GF-D8 (cell line): ENCODE measurements around the gene C1QL4.
"Not testable (repeated sequence)": the region's sequence is repeated elsewhere in the genome, so short reads cannot be mapped to it uniquely, and the experiment has no call there.

Experiments
- DNase-seq: peaks from one replicate; lab custom pipeline; 2025; lab: John Stamatoyannopoulos, UW

The C1QL4 gene

GRCh38 chr12:49336645-49337584 lies at the start of gene C1QL4:
Gene C1QL4 (minus strand): TSS chr12:49337188. CDS start chr12:49336477, 711 bp downstream.
- no peak for DNase-seq

- not testable (repeated sequence) for DNase-seq
Observed at GRCh38 chr12:49380184-49380583, 43.2 kb upstream of the C1QL4 start.

- no peak for DNase-seq
Observed at GRCh38 chr12:49377386-49377785, 40.4 kb upstream of the C1QL4 start.

GRCh38 chr12:49375406-49375805 lies 38.4 kb upstream of the C1QL4 start:
- DNase-seq: no peak

DNA sequence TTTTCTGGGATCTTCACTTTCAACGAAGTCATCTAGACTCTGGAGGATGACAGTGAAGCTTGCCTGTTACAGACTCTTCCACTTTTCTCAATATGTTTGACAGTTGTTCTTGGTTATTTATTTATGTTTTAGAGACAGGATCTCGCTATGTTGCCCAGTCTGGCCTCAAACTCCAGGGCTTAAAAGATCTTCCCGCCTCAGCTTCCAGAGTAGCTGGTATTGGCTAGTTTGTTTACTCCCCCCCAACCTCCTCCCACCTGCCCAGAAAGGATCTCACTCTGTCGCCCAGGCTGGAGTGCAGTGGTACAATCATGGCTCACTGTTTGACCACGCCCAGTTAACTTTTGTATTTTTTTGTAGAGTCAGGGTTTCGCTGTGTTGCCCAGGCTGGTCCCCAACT lies 33.6 kb upstream of the C1QL4 start:
- no peak for DNase-seq

DNA sequence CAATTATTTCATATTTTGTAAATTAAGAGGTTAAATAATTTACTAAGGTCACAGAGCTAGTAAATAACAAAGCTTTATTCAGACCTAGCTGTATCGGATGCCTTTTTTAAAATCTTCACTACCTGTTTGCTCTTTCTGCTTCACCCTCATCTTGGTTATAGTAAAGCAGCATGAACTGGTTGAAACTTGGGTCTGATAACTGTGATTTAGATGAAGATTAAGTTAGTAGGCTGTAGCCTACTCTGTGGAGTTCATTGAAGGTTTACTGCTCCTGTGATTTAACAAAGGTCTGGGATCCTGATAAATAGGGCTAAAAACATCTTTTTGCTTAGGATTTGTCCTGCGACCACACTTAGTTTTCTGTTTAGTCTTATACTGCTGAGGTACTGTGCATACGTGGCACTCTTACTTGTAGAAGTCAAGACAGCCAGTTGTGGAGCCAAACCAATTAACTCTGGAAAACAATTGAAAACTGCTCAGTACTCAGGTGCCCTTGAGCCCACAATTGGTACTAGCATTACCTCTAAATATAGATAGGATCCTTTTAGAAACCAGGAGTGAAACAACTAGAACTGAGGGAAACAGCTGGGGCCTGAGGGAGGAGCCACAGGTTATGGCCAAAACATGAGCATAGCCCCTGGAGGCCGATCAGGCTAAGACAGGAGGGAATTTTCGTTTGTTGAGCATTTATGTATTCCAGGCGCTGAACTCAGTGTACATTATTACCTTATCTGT lies 32.6 kb upstream of the C1QL4 start:
- DNase-seq: no peak

DNA sequence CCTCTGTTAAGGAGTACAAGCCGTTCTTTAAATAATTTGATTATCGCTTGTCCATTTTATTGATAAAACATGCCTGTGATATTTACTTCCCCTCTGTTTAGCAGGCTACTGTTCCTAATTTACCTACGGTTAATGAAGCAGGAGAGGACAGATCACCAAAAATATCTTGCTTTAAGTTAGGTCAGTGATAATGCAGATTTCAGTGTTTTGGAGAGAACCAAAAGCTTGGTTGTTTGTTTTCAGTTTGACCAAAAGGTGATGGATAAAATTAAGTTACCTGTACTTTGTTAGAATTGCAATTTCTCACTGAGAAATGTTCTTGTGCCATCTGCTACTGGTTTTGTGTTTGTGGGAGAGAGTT lies 31.2 kb upstream of the C1QL4 start:
- DNase-seq: no peak

DNA sequence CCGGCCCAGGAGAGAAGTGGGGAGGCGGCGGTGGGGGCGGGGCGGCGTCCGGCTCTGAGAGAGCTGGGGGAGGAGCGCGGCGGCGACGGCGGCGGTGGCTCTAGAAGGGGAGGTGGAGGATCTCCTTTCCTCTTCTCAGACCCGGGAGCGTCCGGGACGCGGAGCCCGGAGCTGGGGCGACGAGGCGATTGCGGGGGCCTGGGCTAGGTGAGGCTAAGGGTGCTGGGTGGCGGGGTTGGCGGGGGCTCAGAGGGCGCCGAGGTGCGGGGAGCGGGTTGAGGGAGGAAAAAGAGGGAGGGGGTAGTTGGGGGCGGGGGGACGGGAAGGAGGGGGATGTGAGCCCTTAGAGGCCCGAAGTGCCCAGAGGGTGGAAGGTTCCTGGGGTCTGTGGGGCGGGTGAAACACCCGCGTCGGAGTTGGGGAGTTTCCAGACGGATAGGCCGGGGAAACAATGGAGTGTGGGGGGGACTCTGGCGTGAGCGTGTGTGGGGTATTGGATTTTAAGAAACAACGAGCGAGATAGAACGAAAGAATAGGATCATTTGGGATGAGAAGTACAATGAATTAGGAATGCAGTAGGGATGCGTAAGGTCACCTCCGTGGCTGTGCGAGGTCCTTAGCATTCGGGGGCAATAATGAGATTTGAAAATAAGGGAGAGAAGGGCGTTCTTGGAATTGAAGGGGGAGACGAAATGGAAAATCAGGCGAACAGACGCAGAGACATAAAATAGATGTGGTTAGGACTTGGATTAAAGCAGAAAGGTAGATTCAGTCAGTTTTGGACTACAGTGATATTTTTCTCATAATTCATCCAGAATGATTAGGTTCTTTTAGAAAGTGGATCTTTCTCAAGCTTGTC lies 30.6 kb upstream of the C1QL4 start, which contains the start of gene SPATS2:
Gene SPATS2 (plus strand): TSS at position 82 of the 859 bp plus-strand sequence. CDS start 93,551 bp downstream, outside the sequence.
- DNase-seq: no peak

DNA sequence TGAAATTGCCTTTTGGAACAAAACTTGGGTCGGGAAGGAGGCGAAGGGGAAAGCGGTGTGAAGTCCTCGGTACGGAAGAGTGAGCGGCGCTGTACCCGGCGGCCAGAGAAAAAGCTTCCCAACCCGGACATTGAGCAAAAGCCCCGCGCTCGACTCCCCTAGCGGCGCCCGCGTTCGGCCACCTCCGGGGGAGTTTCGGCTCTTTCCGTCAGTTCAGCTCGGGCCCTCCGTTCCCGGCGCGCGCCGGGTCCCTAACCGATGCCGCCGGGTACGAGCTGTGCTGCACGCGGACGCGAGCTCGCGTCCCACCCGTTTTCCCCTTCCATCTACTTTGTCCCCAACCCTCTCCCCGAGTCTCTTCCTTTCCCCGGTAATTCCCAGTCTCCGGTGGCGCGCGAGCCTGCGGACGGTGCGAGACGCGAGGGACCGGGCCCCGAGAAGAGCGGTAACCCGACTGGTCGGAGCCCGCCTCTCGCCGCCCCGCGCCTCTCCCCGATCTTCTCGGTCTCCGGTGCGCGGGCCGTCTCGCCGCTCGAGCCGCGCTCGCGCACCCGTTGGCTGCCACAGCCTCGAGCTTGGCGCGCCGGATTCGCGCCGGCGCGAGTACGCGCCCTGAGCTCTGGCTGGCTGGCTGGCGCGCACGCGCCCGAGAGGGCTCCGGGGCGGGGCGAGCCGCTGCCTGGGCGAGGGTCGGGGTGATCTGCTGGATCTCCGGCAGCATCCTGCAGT lies 29.8 kb upstream of the C1QL4 start:
- DNase-seq: peak; percentile 74

- no peak for DNase-seq
Observed at GRCh38 chr12:49366096-49366651, 29.2 kb upstream of the C1QL4 start.

DNA sequence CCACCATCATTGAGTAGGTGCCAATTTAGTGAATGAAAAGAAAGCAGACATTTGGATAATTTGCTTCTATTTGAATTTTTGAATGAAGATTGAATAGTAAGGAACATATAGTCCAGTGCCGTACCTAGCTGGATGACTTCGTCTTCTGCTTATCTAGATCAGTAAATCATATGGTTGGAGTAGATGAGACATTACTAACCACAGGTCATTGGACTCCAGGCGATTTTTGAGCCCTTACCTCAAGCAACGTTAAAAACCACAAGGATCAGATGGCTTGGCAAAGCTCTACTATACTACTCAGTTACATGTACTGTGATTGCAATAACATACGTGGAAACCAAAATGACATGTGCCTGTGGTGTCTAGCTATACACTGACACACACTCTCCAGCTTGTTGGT lies 28.6 kb upstream of the C1QL4 start:
- DNase-seq: peak; percentile 33

DNA sequence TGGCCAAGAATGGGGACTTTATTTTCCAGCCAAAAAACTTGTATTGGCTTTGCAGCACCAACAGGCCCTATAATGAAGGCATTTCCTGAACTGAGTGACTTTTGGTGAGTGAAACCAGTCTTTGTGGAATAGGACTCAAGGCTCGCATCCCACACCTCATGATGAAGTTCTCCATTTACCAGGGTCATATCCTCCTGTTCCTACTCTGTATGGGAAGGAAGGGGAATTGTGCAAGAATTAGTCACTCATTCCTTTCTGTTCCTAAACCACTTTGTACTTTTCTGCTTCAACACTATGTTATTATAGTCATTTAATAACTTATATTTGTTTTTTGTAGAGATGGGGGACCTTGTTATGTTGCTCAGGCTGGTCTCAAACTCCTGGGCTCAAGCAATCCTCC lies 28.0 kb upstream of the C1QL4 start:
- DNase-seq: no peak

DNA sequence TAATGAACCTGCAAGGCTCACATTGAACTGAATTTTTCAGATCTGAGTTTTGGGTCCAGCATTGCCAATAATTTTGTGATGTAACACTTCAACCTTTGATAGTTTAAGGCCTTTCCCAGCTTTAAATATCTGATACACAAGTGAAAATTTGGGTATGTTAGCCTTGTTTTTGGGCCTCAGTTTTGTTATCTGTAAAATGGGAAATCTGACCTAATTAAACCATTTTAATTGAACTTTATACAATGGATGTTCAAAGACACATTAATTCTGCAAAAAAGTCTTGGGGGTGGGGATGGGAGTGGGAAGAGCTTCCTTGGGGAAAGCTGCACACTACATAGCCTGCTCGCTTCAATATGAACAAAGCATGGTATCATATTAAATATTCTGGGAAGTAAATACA lies 25.1 kb upstream of the C1QL4 start:
- no peak for DNase-seq

- no peak for DNase-seq
Observed at GRCh38 chr12:49359671-49360070, 22.7 kb upstream of the C1QL4 start.

- peak; percentile 47 for DNase-seq
Observed at GRCh38 chr12:49358483-49359141, 21.6 kb upstream of the C1QL4 start.

GRCh38 chr12:49357103-49357678 lies 20.2 kb upstream of the C1QL4 start:
- no peak for DNase-seq

GRCh38 chr12:49355913-49356312 lies 18.9 kb upstream of the C1QL4 start:
- DNase-seq: no peak

GRCh38 chr12:49352351-49352750 lies 15.4 kb upstream of the C1QL4 start:
- DNase-seq: no peak

- DNase-seq: no peak
Observed at GRCh38 chr12:49349266-49349665, 12.3 kb upstream of the C1QL4 start.

DNA sequence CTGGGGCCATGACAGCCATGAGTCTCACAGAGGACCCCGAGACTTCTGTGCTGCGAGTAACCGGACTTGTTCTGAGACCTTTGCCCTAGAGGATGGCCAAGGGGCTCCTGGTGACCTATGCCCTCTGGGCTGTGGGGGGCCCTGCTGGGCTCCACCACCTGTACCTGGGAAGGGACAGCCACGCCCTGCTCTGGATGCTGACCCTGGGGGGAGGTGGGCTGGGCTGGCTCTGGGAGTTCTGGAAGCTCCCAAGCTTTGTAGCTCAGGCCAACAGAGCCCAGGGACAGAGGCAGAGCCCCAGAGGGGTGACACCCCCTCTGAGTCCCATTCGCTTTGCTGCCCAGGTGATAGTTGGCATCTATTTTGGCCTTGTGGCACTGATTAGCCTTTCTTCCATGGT lies 11.8 kb upstream of the C1QL4 start:
- no peak for DNase-seq
